GM21717 (cell line): ENCODE data around the gene RBBP4.

ENCODE experiments used
- ATAC-seq: cut with Tn5 transposase; IDR thresholded peaks from one replicate; pipeline ENCODE4 v1.9.1; 2021; ENCODE audit warnings: mild to moderate bottlenecking, moderate library complexity; ENCODE audit not compliant: unreplicated experiment

RBBP4 gene

GRCh38 chr1:32718527-32718926 lies 67.5 kb downstream of the RBBP4 start:
- ATAC-seq: no peak

GRCh38 chr1:32719681-32720275 lies 68.8 kb downstream of the RBBP4 start:
- no peak for ATAC-seq

GRCh38 chr1:32724678-32725614 lies 73.9 kb downstream of the RBBP4 start:
- ATAC-seq: no peak

GRCh38 chr1:32725615-32725982 lies 74.6 kb downstream of the RBBP4 start:
- no peak for ATAC-seq

GRCh38 chr1:32727876-32728275 lies 76.9 kb downstream of the RBBP4 start:
- ATAC-seq: no peak

- ATAC-seq: no peak
These were observed 77.5 kb downstream of the RBBP4 start for GRCh38 chr1:32728413-32729077.

- ATAC-seq: no peak
These were observed 78.4 kb downstream of the RBBP4 start for GRCh38 chr1:32729254-32730046.

GRCh38 chr1:32733582-32734321 lies 82.7 kb downstream of the RBBP4 start:
- ATAC-seq: no peak
